Sciatic nerve (tissue), 2 donors: ENCODE data around the gene ACE2. TPM values are rescaled to one million over a fixed set of nuclear protein-coding genes. Genes with fewer than 3 reads are reported as not detected.

Source experiments
- ATAC-seq: fragments of 200-7000 bp; cut with Tn5 transposase; one replicate; pipeline ENCODE4 v1.9.1; 2020; ENCODE audit warnings: mild to moderate bottlenecking, moderate library complexity
- DNase-seq: peaks from one replicate; pipeline ENCODE4 v3.0.0-alpha.2; 2020; ENCODE audit warnings: low spot score
- intact Hi-C: fragments of 100-400 bp; cut with DNase I; formaldehyde crosslinking; loops from one replicate; pipeline ENCODE4 v1.14.2; 2022
- total RNA-seq: library from RNA; stranded (reverse); fragmentation: NEBNext Ultra II Directional; extraction: Animal tissue kit (Norgen Biotek cat#: 25700); gene quantifications from one replicate; pipeline ENCODE4 v1.2.1, GENCODE V29; 2021
- donor health status: DM: no; HTN: no; CAD: no.
- donor health status: DM: no; HTN: no; CAD: no.

ACE2 gene
- total RNA-seq, 1 donor from 2014 or later: not detected

DNA sequence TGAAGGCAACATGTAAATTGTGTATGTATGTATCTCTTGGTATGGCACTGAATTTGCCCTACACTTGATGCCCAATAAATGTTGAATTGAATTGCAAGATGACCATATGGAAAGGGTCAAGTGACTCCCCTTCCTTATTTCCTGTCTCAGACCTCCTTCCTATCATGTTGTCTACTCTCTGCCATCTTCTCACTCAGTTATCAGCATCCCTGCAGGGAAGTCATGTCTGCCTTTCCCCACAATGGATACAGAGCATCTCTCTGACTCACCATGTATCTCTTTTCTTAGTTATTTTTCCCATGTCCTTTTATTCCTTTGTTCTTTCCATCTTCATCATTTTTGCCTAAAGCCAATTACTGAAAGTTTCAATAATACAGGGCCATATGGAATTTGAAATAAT lies 77.7 kb downstream of the ACE2 start:
- ATAC-seq: no peak
- DNase-seq: no peak
- intact Hi-C loops: no loop called here

DNA sequence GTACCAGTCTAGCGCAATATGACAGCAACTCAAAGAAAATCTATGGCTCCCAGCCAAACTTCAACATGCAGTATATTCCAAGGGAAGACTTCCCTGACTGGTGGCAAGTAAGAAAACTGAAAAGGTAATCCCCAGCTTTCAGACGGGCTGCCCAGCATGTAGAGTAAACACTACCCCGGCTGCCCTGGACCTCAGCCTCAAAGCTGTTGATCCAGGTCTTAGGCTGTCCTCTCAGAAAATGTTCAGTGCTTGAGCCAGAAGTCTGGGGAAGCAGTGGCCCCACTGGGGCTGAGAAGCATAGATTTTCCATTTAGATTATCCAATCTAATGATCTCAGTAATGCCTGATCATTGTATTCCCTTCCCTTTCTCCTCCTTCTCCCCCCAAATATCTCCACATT lies 78.3 kb downstream of the ACE2 start:
- ATAC-seq (no peak), DNase-seq (no peak)
- intact Hi-C loops: no loop called here

DNA sequence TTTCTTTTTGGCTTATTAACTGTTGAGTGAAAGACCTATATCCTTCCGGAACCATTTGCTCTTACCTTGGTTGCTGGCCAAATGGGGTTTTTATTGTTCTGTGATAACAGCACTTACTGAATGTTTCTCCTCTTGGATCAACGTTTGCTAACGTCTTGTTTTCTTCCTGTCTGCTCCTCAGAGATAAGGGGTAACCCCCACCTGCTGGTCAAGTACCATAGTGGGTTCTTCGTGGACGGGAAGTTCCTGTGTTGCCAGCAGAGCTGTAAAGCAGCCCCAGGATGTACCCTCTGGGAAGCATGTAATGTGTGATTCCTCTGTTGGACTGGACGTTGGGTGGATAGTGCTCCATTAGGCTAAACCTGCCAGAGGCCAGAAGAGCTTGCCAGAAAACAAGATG lies 84.8 kb downstream of the ACE2 start:
- intact Hi-C loops: no loop called here
- no peak for ATAC-seq

DNA sequence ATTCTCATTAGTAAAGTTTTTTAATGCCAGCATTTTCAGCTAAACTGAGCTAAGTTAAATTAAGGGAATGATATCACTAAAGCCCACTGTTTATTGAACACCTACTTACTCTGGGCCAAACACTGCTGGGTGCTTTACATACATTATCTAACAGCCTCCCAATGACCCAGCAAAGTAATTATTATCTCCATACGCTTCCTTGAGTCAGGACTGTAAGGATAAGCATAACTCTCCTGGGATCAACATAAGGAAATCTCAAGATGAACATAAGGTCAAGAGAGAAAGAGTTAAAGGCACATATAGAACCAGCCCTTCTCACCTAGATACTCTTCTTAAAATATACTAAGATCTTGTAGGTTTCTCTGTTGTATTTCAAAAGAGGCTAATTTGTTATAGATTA lies 86.5 kb downstream of the ACE2 start:
- no peak for ATAC-seq
- no peak for DNase-seq
- intact Hi-C loops: no loop called here

More for the DNA sequence above, 84.8 kb downstream of the ACE2 start:
- DNase-seq: no peak

DNA sequence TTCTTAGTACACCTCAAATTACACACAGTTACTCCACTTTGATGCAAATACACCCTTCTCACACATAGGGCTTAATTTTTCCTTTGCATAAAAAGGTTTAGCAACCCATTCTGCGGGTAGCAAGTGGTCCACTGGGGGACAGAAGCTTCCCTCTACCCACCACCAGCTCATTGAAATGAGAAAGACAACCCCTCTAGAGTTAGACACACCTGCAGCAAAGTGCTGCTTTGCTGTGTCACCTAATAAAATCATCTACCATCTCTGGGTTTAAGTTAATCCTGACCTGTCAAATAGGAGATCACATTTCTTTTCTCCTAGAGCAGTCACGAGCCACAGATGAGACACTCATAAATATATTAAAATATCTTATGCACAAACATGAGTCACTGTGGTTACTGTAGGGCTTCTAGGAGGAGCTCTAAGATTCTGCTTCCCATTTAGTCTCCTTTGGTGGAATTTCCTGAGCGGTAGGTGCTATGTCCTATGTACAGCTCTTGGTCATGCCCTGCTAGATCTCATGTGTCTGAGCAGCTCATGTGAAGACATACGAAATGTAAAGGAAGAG lies 88.3 kb downstream of the ACE2 start:
- ATAC-seq (no peak), DNase-seq (no peak)
- intact Hi-C loops: no loop called here

DNA sequence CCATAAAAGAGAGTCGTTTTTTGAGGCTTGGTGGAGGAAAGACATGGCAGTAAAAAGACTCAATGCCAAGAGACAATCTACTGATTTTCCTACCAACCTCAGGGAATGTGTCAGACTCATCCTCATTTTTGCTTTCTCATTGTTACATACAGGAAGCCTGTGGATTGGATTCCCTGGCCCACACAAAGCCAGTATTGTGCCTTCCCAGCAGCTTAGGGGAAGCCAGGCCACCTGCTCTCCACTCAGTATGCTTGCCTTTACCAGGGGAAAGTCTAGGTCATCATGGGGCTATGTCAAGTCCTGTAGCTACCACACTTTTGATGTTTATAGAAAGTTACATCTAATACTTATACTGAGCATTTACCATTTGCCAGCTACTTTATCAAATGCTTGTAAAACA lies 89.2 kb downstream of the ACE2 start:
- DNase-seq (no peak), ATAC-seq (no peak)
- intact Hi-C loops: no loop called here

Other genes with a start within 250 kb of the ACE2 start
- 4.6 TPM for gene VEGFD, start 216.5 kb downstream of the ACE2 start, total RNA-seq
- 36.1 TPM for gene PIR, start 107.6 kb downstream of the ACE2 start, total RNA-seq
- gene BMX, start 100.2 kb downstream of the ACE2 start, total RNA-seq: 4.2 TPM
- gene CLTRN, start 63.8 kb upstream of the ACE2 start, total RNA-seq: 0.45 TPM
- 35.9 TPM for gene CA5B, start 137.3 kb upstream of the ACE2 start, total RNA-seq
- 17.7 TPM for gene ZRSR2, start 189.5 kb upstream of the ACE2 start, total RNA-seq